ENCODE data around the gene IFNGR1.

The IFNGR1 gene

GRCh38 chr6:137175157-137175867 lies 43.9 kb downstream of the IFNGR1 start:
- no peak for DNase-seq (ENCODE audit: low read depth)
- TF ChIP-seq CTCF (conservative IDR thresholded peaks at IDR 0.05; ENCODE audit: control insufficient read depth, insufficient read depth, low read depth, low read length) = no peak
- no peak overlapping the region for H3K4me3 ChIP-seq (ENCODE audit: control insufficient read depth, low read depth, low read length)

GRCh38 chr6:137173501-137173900 lies 45.7 kb downstream of the IFNGR1 start, which contains the start of gene IL22RA2:
TSS of gene IL22RA2 (minus strand) at chr6:137173644. CDS start at chr6:137161749, 11,895 bp downstream.
- TF ChIP-seq CTCF (conservative IDR thresholded peaks at IDR 0.05; ENCODE audit: control insufficient read depth, insufficient read depth, low read depth, low read length) = no peak
- no peak for DNase-seq (ENCODE audit: low read depth)
- no peak within 1 kb of the TSS for H3K4me3 ChIP-seq (ENCODE audit: control insufficient read depth, low read depth, low read length)

- TF ChIP-seq CTCF (conservative IDR thresholded peaks at IDR 0.05; ENCODE audit: control insufficient read depth, insufficient read depth, low read depth, low read length) = no peak
- no peak for DNase-seq (ENCODE audit: low read depth)
- no peak overlapping the region for H3K4me3 ChIP-seq (ENCODE audit: control insufficient read depth, low read depth, low read length)
These were observed 46.3 kb downstream of the IFNGR1 start for GRCh38 chr6:137172734-137173431.

- no peak for DNase-seq (ENCODE audit: low read depth)
- H3K4me3 ChIP-seq (ENCODE audit: control insufficient read depth, low read depth, low read length) = no peak overlapping the region
- no peak for TF ChIP-seq CTCF (conservative IDR thresholded peaks at IDR 0.05; ENCODE audit: control insufficient read depth, insufficient read depth, low read depth, low read length)
These were observed 47.1 kb downstream of the IFNGR1 start for GRCh38 chr6:137171824-137172733.

- no peak for TF ChIP-seq CTCF (conservative IDR thresholded peaks at IDR 0.05; ENCODE audit: control insufficient read depth, insufficient read depth, low read depth, low read length)
- DNase-seq (ENCODE audit: low read depth) = no peak
- H3K4me3 ChIP-seq (ENCODE audit: control insufficient read depth, low read depth, low read length) = no peak overlapping the region
These were observed 48.2 kb downstream of the IFNGR1 start for GRCh38 chr6:137171053-137171374.

- TF ChIP-seq CTCF (conservative IDR thresholded peaks at IDR 0.05; ENCODE audit: control insufficient read depth, insufficient read depth, low read depth, low read length) = no peak
- no peak for DNase-seq (ENCODE audit: low read depth)
- no peak overlapping the region for H3K4me3 ChIP-seq (ENCODE audit: control insufficient read depth, low read depth, low read length)
These were observed 48.7 kb downstream of the IFNGR1 start for GRCh38 chr6:137170266-137171052.
